ENCODE measurements around the gene MAMDC2. TPM values are rescaled to one million over a fixed set of nuclear protein-coding genes. Genes with fewer than 3 reads are reported as not detected.

The MAMDC2 gene
- polyA plus RNA-seq, 2 of the 4 experiments (the other 2 are of a cell fraction) = 0.30 to 0.34 TPM

GRCh38 chr9:70092190-70092589 lies 48.5 kb downstream of the MAMDC2 start (continued):
- TF ChIP-seq FOSL2 (IDR thresholded peaks at IDR 0.05) (no peak), FOSL2 (CRISPR knock-in tag; IDR thresholded peaks at IDR 0.05) (no peak), KDM5A (IDR thresholded peaks at IDR 0.05) (no peak), MAFK (IDR thresholded peaks at IDR 0.05; ENCODE audit: partially characterized antibody) (no peak), HEYL (CRISPR knock-in tag; IDR thresholded peaks at IDR 0.05) (no peak), BHLHE40 (IDR thresholded peaks at IDR 0.05; ENCODE audit: low read depth, low read length) (no peak)

GRCh38 chr9:70093095-70093494 lies 49.4 kb downstream of the MAMDC2 start:
- no peak for ATAC-seq
- Histone ChIP-seq H3K9me3 (no peaks in the 10 kb centered on the region), H3K4me3 (no peak overlapping the region), H3K4me2 (no peak overlapping the region), H3K27ac (no peak overlapping the region), H3K4me1 (no peaks in the 10 kb centered on the region)
- no peak for FAIRE-seq
- no peak for DNase-seq (ENCODE audit: low read depth in 1 of 2, low spot score in 1 of 2)
- no peak for TF ChIP-seq CEBPB (IDR thresholded peaks at IDR 0.05)
- TF ChIP-seq JUNB (IDR thresholded peaks at IDR 0.05) = no peak
- TF ChIP-seq BHLHE40 (IDR thresholded peaks at IDR 0.05; ENCODE audit: low read depth, low read length) = no peak
- no peak for TF ChIP-seq CHD4 (IDR thresholded peaks at IDR 0.05; ENCODE audit: borderline replicate concordance)
- no peak for TF ChIP-seq REST (IDR thresholded peaks at IDR 0.05)
- no peak for TF ChIP-seq FOXS1 (CRISPR knock-in tag; IDR thresholded peaks at IDR 0.05)
- TF ChIP-seq ESRRA (IDR thresholded peaks at IDR 0.05; ENCODE audit: borderline replicate concordance, low read length) = no peak
- TF ChIP-seq PBX3 (IDR thresholded peaks at IDR 0.05) = no peak
- TF ChIP-seq HOXB5 (CRISPR knock-in tag; IDR thresholded peaks at IDR 0.05) = no peak
- no peak for TF ChIP-seq USF2 (IDR thresholded peaks at IDR 0.05)
- TF ChIP-seq JUN (IDR thresholded peaks at IDR 0.05) = no peak
- no peak for TF ChIP-seq ELK1 (IDR thresholded peaks at IDR 0.05; ENCODE audit: low read depth, low read length)
- TF ChIP-seq CBX8 (IDR thresholded peaks at IDR 0.05) = no peak
- no peak for TF ChIP-seq NR3C1 (IDR thresholded peaks at IDR 0.05)
- no peak for TF ChIP-seq HDAC2 (IDR thresholded peaks at IDR 0.05)
- no peak for TF ChIP-seq EHF (CRISPR knock-in tag; IDR thresholded peaks at IDR 0.05)
- no peak for TF ChIP-seq NPAS2 (CRISPR knock-in tag; IDR thresholded peaks at IDR 0.05; ENCODE audit: borderline replicate concordance)
- no peak for TF ChIP-seq RARB (CRISPR knock-in tag; IDR thresholded peaks at IDR 0.05)
- TF ChIP-seq RFX5 (IDR thresholded peaks at IDR 0.05) = no peak
- CTCF ChIA-PET = interaction anchor here (0.9 kb wide), 1 partner anchor 18 kb away, joined by 3 read pairs; no protein-coding TSS in a partner anchor
- POLR2A ChIA-PET = no interaction called here
